H1 (cell line): ENCODE measurements around the gene CEP44. TPM values are rescaled to one million over a fixed set of nuclear protein-coding genes. Genes with fewer than 3 reads are reported as not detected.

Experiments used
- CTCF ChIA-PET: fragments of 300-600 bp; sonication (Branson Sonifier 250); formaldehyde crosslinking; loops from one replicate; lab custom pipeline; 2021; ENCODE audit not compliant: partially characterized antibody; lab: Charles Lee
- POLR2A ChIA-PET: fragments of 300-600 bp; sonication (Branson Sonifier 250); formaldehyde crosslinking; loops from one replicate; lab custom pipeline; 2021; ENCODE audit warnings: inconsistent platforms; ENCODE audit not compliant: partially characterized antibody; lab: Charles Lee
- DNase-seq, 2 experiments: peaks; one replicate each; pipeline versions ENCODE4 v3.0.0 to v3.0.0-alpha.2; 2010 to 2022; ENCODE audit warnings: low spot score in 2 of 2, low read depth in 1 of 2, mixed read lengths in 1 of 2
- FAIRE-seq: peaks from 2 replicates; lab custom pipeline; 2011; peaks lifted over from hg19 to GRCh38; lab: Jason Lieb, UNC
- H2AFZ ChIP-seq: 2 replicates; pipeline ENCODE4 v1.8.1; 2012; ENCODE audit warnings: low read length, inconsistent platforms
- H2AK5ac ChIP-seq: 2 replicates; pipeline ENCODE4 v1.6.1; 2013; ENCODE audit warnings: low read depth, low read length
- H2BK120ac ChIP-seq: replicated peaks from 2 replicates; pipeline ENCODE3; 2013; ENCODE audit warnings: low read depth, low read length, inconsistent platforms
- H2BK12ac ChIP-seq: 2 replicates; pipeline ENCODE4 v1.6.1; 2013; ENCODE audit warnings: low read depth, low read length
- H2BK15ac ChIP-seq: 2 replicates; pipeline ENCODE4 v1.6.1; 2013; ENCODE audit warnings: low read length
- H2BK20ac ChIP-seq: 2 replicates; pipeline ENCODE4 v1.6.1; 2013; ENCODE audit warnings: low read length
- H2BK5ac ChIP-seq: 2 replicates; pipeline ENCODE4 v1.6.1; 2013; ENCODE audit warnings: low read depth, low read length
- H3K14ac ChIP-seq: 2 replicates; pipeline ENCODE4 v1.6.1; 2013; ENCODE audit warnings: inconsistent platforms; ENCODE audit not compliant: insufficient read length
- H3K18ac ChIP-seq: 2 replicates; pipeline ENCODE4 v1.6.1; 2013; ENCODE audit warnings: low read length; ENCODE audit errors: extremely low read depth
- H3K23ac ChIP-seq: 2 replicates; pipeline ENCODE4 v1.6.1; 2013; ENCODE audit warnings: inconsistent platforms; ENCODE audit not compliant: insufficient read length
- H3K23me2 ChIP-seq: 2 replicates; pipeline ENCODE4 v1.6.1; 2013; ENCODE audit warnings: low read depth, low read length
- H3K27ac ChIP-seq: 2 replicates; pipeline ENCODE4 v1.6.1; 2011; ENCODE audit warnings: low read depth, low read length, inconsistent platforms
- H3K27me3 ChIP-seq, 4 experiments: replicated peaks in 1 of 4; 1 replicate in 1 of 4; 2 replicates in 3 of 4; pipeline versions ENCODE4 v1.6.1 to v1.8.1; 2011 to 2013; ENCODE audit warnings: low read length in 3 of 4, mild to moderate bottlenecking in 3 of 4, inconsistent platforms in 2 of 4, mixed read lengths in 2 of 4, moderate library complexity in 1 of 4; ENCODE audit not compliant: control insufficient read depth in 3 of 4, insufficient read depth in 3 of 4; ENCODE audit errors: extremely low read depth in 1 of 4
- H3K36me3 ChIP-seq, 4 experiments: 2 replicates each; pipeline versions ENCODE4 v1.6.1 to v1.8.1; 2011 to 2013; ENCODE audit warnings: mild to moderate bottlenecking in 4 of 4, low read length in 3 of 4, moderate library complexity in 2 of 4, control low read depth in 1 of 4, inconsistent platforms in 1 of 4; ENCODE audit not compliant: insufficient read depth in 4 of 4, control insufficient read depth in 2 of 4
- H3K4ac ChIP-seq: replicated peaks from 2 replicates; pipeline ENCODE3; 2013; ENCODE audit warnings: low read length, low read depth, mixed read lengths, inconsistent platforms; ENCODE audit not compliant: insufficient read length
- H3K4me1 ChIP-seq, 4 experiments: replicated peaks in 1 of 4; 1 replicate in 1 of 4; 2 replicates in 3 of 4; pipeline versions ENCODE4 v1.6.1 to v1.8.1; 2011 to 2013; ENCODE audit warnings: low read length in 3 of 4, inconsistent platforms in 2 of 4, mixed read lengths in 1 of 4; ENCODE audit not compliant: insufficient read depth in 4 of 4, control insufficient read depth in 3 of 4
- H3K4me2 ChIP-seq, 2 experiments: 2 replicates each; pipeline versions ENCODE4 v1.6.1 to v1.8.1; 2011 to 2013; ENCODE audit warnings: low read depth in 2 of 2, low read length in 2 of 2, control low read depth in 1 of 2, inconsistent platforms in 1 of 2, mild to moderate bottlenecking in 1 of 2; ENCODE audit not compliant: insufficient read depth in 1 of 2
- H3K4me3 ChIP-seq, 4 experiments: fragments of 200-600, 300-600 bp in 1 of 4; sonication (generic), shearing (Covaris generic), sonication (Bioruptor Twin) in 1 of 4; 2 replicates each; pipeline versions ENCODE4 v1.5.1 to v1.8.1; 2011 to 2016; ENCODE audit warnings: low read length in 4 of 4, low read depth in 3 of 4, control low read depth in 2 of 4, inconsistent platforms in 2 of 4, mild to moderate bottlenecking in 2 of 4, mixed read lengths in 1 of 4, moderate library complexity in 1 of 4; ENCODE audit not compliant: insufficient read depth in 2 of 4; ENCODE audit errors: extremely low read depth in 1 of 4
- H3K56ac ChIP-seq: replicated peaks from 2 replicates; pipeline ENCODE3; 2013; ENCODE audit warnings: low read depth, mild to moderate bottlenecking, mixed read lengths, low read length, inconsistent platforms; ENCODE audit not compliant: insufficient read length
- H3K79me1 ChIP-seq: 2 replicates; pipeline ENCODE4 v1.6.1; 2013; ENCODE audit warnings: low read depth, low read length, control low read depth
- H3K79me2 ChIP-seq, 2 experiments: 2 replicates each; pipeline versions ENCODE4 v1.6.1 to v1.8.1; 2012 to 2013; ENCODE audit warnings: low read length in 2 of 2, mild to moderate bottlenecking in 2 of 2, inconsistent platforms in 1 of 2; ENCODE audit not compliant: insufficient read depth in 2 of 2, control insufficient read depth in 1 of 2
- H3K9ac ChIP-seq, 4 experiments: replicated peaks in 1 of 4; 1 replicate in 1 of 4; 2 replicates in 3 of 4; pipeline versions ENCODE4 v1.6.1 to v1.8.1; 2011 to 2013; ENCODE audit warnings: low read depth in 3 of 4, low read length in 3 of 4, control low read depth in 2 of 4, mild to moderate bottlenecking in 2 of 4, moderate library complexity in 2 of 4, inconsistent platforms in 1 of 4; ENCODE audit errors: extremely low read depth in 1 of 4
- H3K9me3 ChIP-seq, 2 experiments: 2 replicates each; pipeline versions ENCODE4 v1.6.1 to v1.8.1; 2012 to 2013; ENCODE audit warnings: mild to moderate bottlenecking in 2 of 2, moderate library complexity in 2 of 2, control low read depth in 1 of 2, inconsistent platforms in 1 of 2, low read depth in 1 of 2, low read length in 1 of 2, mixed read lengths in 1 of 2; ENCODE audit not compliant: insufficient read depth in 2 of 2
- H4K20me1 ChIP-seq, 2 experiments: replicated peaks in 1 of 2; 2 replicates each; pipeline versions ENCODE3 to v1.8.1; 2011 to 2013; ENCODE audit warnings: inconsistent platforms in 2 of 2, low read length in 2 of 2, mild to moderate bottlenecking in 1 of 2; ENCODE audit not compliant: insufficient read depth in 2 of 2, control insufficient read depth in 1 of 2
- H4K5ac ChIP-seq: 2 replicates; pipeline ENCODE4 v1.6.1; 2013; ENCODE audit warnings: low read length, low read depth, mixed read lengths, inconsistent platforms; ENCODE audit not compliant: insufficient read length
- H4K8ac ChIP-seq: 2 replicates; pipeline ENCODE4 v1.8.0; 2013; ENCODE audit warnings: mild to moderate bottlenecking, moderate library complexity, low read length, inconsistent platforms; ENCODE audit not compliant: insufficient read depth; ENCODE audit errors: extremely low read depth
- H4K91ac ChIP-seq: replicated peaks from 2 replicates; pipeline ENCODE3; 2013; ENCODE audit warnings: low read length, mixed read lengths, inconsistent platforms; ENCODE audit not compliant: insufficient read length
- POLR2A ChIP-seq, 2 experiments: IDR thresholded peaks; 1 replicate in 1 of 2; 2 replicates in 1 of 2; pipeline ENCODE4 v1.6.1; 2011; ENCODE audit warnings: low read depth in 2 of 2, low read length in 2 of 2, mild to moderate bottlenecking in 2 of 2; ENCODE audit errors: control extremely low read depth in 1 of 2
- RBBP5 ChIP-seq: IDR thresholded peaks from 2 replicates; pipeline ENCODE4 v1.7.1; 2012; ENCODE audit warnings: low read depth, mild to moderate bottlenecking, inconsistent platforms, low read length, moderate library complexity, borderline replicate concordance
- RFX5 ChIP-seq: IDR thresholded peaks from 2 replicates; pipeline ENCODE4 v1.6.1; 2011; ENCODE audit warnings: low read depth, low read length, improper control_type of control experiment, borderline replicate concordance
- SP4 ChIP-seq: IDR thresholded peaks from 2 replicates; pipeline ENCODE4 v1.6.1; 2012; ENCODE audit warnings: low read length, inconsistent platforms
- WGBS, 2 experiments: shearing (Covaris generic) in 1 of 2; methylation state at CpG; one replicate each; pipeline versions ENCODE4 v1.1.6 to v1.1.7; 2013 to 2015; ENCODE audit warnings: low lambda C conversion rate in 2 of 2, mixed read lengths in 2 of 2, inconsistent platforms in 1 of 2, low coverage in 1 of 2, missing lambda C conversion rate in 1 of 2; ENCODE audit not compliant: insufficient replicate concordance in 2 of 2, insufficient coverage in 1 of 2, insufficient read length in 1 of 2; ENCODE audit errors: extremely low coverage in 1 of 2, missing lambda C conversion rate in 1 of 2; 5-methylcytosine and 5-hydroxymethylcytosine counted together
- polyA plus RNA-seq, 7 experiments: library from polyadenylated mRNA; depleted of rRNA in 3 of 7; stranded (reverse) in 5 of 7; unstranded in 2 of 7; fragments of >200 nt in 5 of 7; fragments of 200-250 nt in 2 of 7; gene quantifications; 1 replicate in 5 of 7; 2 replicates in 1 of 7; 4 replicates in 1 of 7; pipeline versions ENCODE4 v1.2.1 to v1.2.3, GENCODE V29; 2011 to 2013; ENCODE audit warnings: missing spikeins in 2 of 7, mixed read lengths in 2 of 7
- total RNA-seq: library from RNA; stranded (reverse); fragmentation: NEBNext Ultra II Directional; extraction: Animal tissue kit (Norgen Biotek cat#: 25700); gene quantifications from 2 replicates; pipeline ENCODE4 v1.2.1, GENCODE V29; 2021

The CEP44 gene
- total and polyA plus RNA-seq, 2 of the 8 experiments (the other 6 are each of a cell fraction or from before 2014, with no cell fraction given): 3.4 to 17.1 TPM

- H3K79me1 ChIP-seq: no peaks in the 10 kb centered on the region
- H4K5ac ChIP-seq: no peak overlapping the region
- no peak overlapping the region for H2BK15ac ChIP-seq
- no peak overlapping the region for H3K27ac ChIP-seq
- no peak overlapping the region for H4K8ac ChIP-seq
- FAIRE-seq: no peak
- H3K79me2 ChIP-seq: no peaks in the 10 kb centered on the region; a peak in 1 of 4 replicates
- WGBS, 2 experiments: 91% methylated on average over 3 of the region's 3 CpGs; no CpG with 5 or more reads in 1 of the 2 experiments
- H3K23me2 ChIP-seq: no peaks in the 10 kb centered on the region
- no peaks in the 10 kb centered on the region for H3K27me3 ChIP-seq
- H3K18ac ChIP-seq: no peak overlapping the region
- H3K56ac ChIP-seq: no peak overlapping the region
- H3K4ac ChIP-seq: no peak overlapping the region
- H2BK20ac ChIP-seq: no peak overlapping the region
- no peaks in the 10 kb centered on the region for H3K4me1 ChIP-seq
- H2BK12ac ChIP-seq: no peak overlapping the region
- no peak for DNase-seq
- H3K4me2 ChIP-seq: no peak overlapping the region
- no peak overlapping the region for H3K4me3 ChIP-seq
- H3K36me3 ChIP-seq: no peaks in the 10 kb centered on the region
- H3K14ac ChIP-seq: no peak overlapping the region
- no peak overlapping the region for H3K9ac ChIP-seq
- H4K91ac ChIP-seq: no peak overlapping the region
- H4K20me1 ChIP-seq: no peaks in the 10 kb centered on the region
- no peaks in the 10 kb centered on the region for H3K9me3 ChIP-seq
- no peak overlapping the region for H2BK5ac ChIP-seq
- H3K23ac ChIP-seq: no peak overlapping the region
- no peak for TF ChIP-seq RFX5
- no peak for TF ChIP-seq RBBP5
- no peak for TF ChIP-seq SP4
- TF ChIP-seq POLR2A (IDR thresholded peaks at IDR 0.05; ENCODE audit: control extremely low read depth in 1 of 2, low read depth in 2 of 2, low read length in 2 of 2): no peak
- ChIA-PET POLR2A (no interaction called here), CTCF (no interaction called here)
- no peak overlapping the region for H2AFZ ChIP-seq
- no peak overlapping the region for H2AK5ac ChIP-seq
- H2BK120ac ChIP-seq: no peak overlapping the region
Measured at GRCh38 chr4:174274436-174274835, 9.3 kb upstream of the CEP44 start.
